Suprapubic skin (tissue), 4 donors: ENCODE measurements around the gene KRT17. TPM values are rescaled to one million over a fixed set of nuclear protein-coding genes. Genes with fewer than 3 reads are reported as not detected.

Experiments
- DNase-seq, 2 donors: peaks; one replicate each; pipeline ENCODE4 v3.0.0-alpha.2; 2019; ENCODE audit warnings: low spot score in 2 of 2
- H3K27ac ChIP-seq: fragments of 200-600 bp; sonication (generic); one replicate; pipeline ENCODE4 v1.5.1; 2019
- H3K27me3 ChIP-seq: fragments of 200-600 bp; sonication (generic); one replicate; pipeline ENCODE4 v1.5.1; 2019
- H3K36me3 ChIP-seq: fragments of 200-600 bp; sonication (generic); one replicate; pipeline ENCODE4 v1.5.1; 2019
- H3K4me1 ChIP-seq: fragments of 200-600 bp; sonication (generic); one replicate; pipeline ENCODE4 v1.5.1; 2019
- H3K4me3 ChIP-seq: fragments of 200-600 bp; sonication (generic); one replicate; pipeline ENCODE4 v1.5.1; 2019; ENCODE audit warnings: mild to moderate bottlenecking
- H3K9me3 ChIP-seq: fragments of 200-600 bp; sonication (generic); one replicate; pipeline ENCODE4 v1.5.1; 2019
- CTCF ChIP-seq, 2 donors: fragments of 200-600 bp in 1 of 2; fragments of 450-650 bp in 1 of 2; sonication (generic) in 1 of 2; IDR thresholded peaks; one replicate each; pipeline ENCODE4 v1.5.1; 2016 to 2019; ENCODE audit warnings: antibody characterized with exemption in 2 of 2, mild to moderate bottlenecking in 1 of 2, moderate library complexity in 1 of 2
- EP300 ChIP-seq: sonication (generic); formaldehyde crosslinking; IDR thresholded peaks from one replicate; pipeline ENCODE4 v1.6.1; 2017; ENCODE audit warnings: antibody characterized with exemption
- POLR2A ChIP-seq, 2 donors: fragments of 450-650 bp; IDR thresholded peaks; one replicate each; pipeline ENCODE4 v1.6.1; 2017; ENCODE audit warnings: antibody characterized with exemption in 2 of 2, mild to moderate bottlenecking in 2 of 2, moderate library complexity in 2 of 2
- POLR2AphosphoS5 ChIP-seq, 3 donors: sonication (generic); formaldehyde crosslinking; IDR thresholded peaks; one replicate each; pipeline ENCODE4 v1.6.1; 2017; ENCODE audit warnings: antibody characterized with exemption in 3 of 3
- WGBS: methylation state at CpG from one replicate; pipeline ENCODE4 v1.1.5; 2018; 5-methylcytosine and 5-hydroxymethylcytosine counted together
- total RNA-seq, 4 donors: library from RNA; depleted of rRNA; stranded (reverse); fragments of >200 nt; gene quantifications; one replicate each; pipeline ENCODE4 v1.1.0, GENCODE V29; 2016

Gene KRT17
- total RNA-seq, 4 donors from 2014 or later: 434 to 2,751 (median 1,314) TPM

DNA sequence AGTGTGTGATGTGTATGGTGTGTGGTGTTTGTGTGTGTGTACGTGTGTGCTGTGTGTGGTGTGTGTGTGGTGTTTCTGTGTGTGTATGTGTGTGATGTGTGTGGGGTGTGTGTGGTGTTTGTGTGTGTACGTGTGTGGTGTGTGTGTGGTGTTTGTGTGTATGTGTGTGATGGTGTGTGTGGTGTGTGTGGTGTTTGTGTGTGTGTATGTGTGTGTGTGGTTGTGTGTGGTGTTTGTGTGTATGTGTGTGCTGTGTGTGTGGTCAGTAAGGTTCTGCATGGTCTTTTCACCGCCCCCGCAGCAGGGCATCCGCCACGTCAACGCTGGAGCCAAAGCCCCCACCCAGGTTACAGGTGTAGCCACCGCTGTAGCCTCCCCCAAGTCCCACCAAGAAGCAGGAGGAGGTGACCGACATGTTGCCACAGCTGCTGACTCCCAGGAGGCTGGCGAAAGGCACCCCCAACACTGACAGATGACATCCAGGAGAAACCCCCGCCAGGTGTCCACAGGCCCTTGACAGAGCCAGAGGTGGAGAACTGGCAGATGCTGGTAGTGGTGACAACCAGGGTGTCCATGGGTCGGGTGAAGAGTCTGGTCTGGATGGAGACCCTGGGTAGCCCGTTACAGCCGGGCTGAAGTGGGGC is 9.3 kb upstream of the KRT17 start:
- no peak for TF ChIP-seq EP300
- TF ChIP-seq CTCF (IDR thresholded peaks at IDR 0.05): no peak
- TF ChIP-seq POLR2A (IDR thresholded peaks at IDR 0.05): no peak
- no peak for TF ChIP-seq POLR2AphosphoS5 (IDR thresholded peaks at IDR 0.05)
- H3K9me3 ChIP-seq: no peaks in the 10 kb centered on the region
- no peak overlapping the region for H3K27ac ChIP-seq
- H3K4me3 ChIP-seq: no peak overlapping the region
- WGBS: 90% methylated on average over 12 of the region's 14 CpGs
- H3K4me1 ChIP-seq: peaks cover 52% of the 10 kb centered on the region
- no peaks in the 10 kb centered on the region for H3K36me3 ChIP-seq
- no peaks in the 10 kb centered on the region for H3K27me3 ChIP-seq
- no peak for DNase-seq

DNA sequence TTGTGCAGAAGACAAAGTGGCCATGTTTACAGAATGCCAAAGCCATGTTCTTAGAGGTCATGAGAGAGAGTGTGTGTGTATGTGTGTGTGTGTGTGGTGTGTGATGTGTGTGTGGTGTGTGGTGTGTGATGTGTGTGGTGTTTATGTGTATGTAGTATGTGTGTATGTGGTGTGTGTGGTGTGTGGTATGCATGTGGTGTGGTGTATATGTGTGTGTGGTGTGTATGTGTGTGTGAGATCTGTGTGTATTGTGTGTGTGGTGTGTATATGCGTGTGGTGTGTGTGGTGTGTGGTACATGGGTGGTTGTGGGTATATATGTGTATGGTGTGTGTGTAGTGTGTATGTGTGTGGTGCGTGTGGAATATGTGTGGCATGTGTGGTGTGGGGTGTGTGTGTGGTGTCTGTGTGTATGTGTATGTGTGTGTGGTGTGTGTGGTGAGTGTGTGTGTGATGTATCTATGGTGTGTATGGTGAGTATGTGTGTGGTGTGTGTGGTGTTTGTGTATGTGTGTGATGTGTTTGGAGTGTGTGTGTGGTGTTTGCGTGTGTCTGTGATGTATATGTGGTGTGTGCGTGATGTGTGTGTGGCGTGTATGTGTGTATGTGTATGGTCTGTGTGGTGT is 8.2 kb upstream of the KRT17 start:
- Histone ChIP-seq H3K27ac (no peak overlapping the region), H3K9me3 (no peaks in the 10 kb centered on the region), H3K4me1 (peaks cover 62% of the 10 kb centered on the region), H3K27me3 (no peaks in the 10 kb centered on the region), H3K36me3 (no peaks in the 10 kb centered on the region), H3K4me3 (no peak overlapping the region)
- DNase-seq: no peak
- 74% methylated on average over 5 of the region's 5 CpGs for WGBS
- TF ChIP-seq EP300: no peak
- no peak for TF ChIP-seq CTCF (IDR thresholded peaks at IDR 0.05)
- TF ChIP-seq POLR2AphosphoS5 (IDR thresholded peaks at IDR 0.05): no peak
- no peak for TF ChIP-seq POLR2A (IDR thresholded peaks at IDR 0.05)

DNA sequence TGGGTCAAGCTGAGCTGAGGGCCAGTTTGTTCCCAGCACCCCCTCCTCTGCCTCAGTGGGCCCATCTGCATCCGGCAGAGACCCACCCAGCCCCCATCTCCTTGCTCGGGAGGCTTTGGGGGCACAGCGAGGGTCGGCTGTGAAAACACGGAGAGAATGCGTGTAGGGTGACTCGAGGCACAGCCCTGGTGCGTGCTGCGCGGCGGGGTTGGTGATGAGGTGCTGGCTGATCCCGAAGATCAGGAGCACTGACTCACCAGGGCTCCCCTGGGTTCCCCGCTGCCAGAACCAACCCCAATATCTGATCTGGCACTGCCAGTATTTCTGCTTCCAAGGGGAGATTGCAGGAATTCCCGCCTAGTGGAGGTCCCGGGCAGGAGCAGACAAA is 7.5 kb upstream of the KRT17 start:
- Histone ChIP-seq H3K9me3 (no peaks in the 10 kb centered on the region), H3K27ac (no peak overlapping the region), H3K4me3 (no peak overlapping the region), H3K4me1 (peaks cover 63% of the 10 kb centered on the region), H3K36me3 (no peaks in the 10 kb centered on the region), H3K27me3 (no peaks in the 10 kb centered on the region)
- no peak for TF ChIP-seq POLR2AphosphoS5 (IDR thresholded peaks at IDR 0.05)
- no peak for TF ChIP-seq EP300
- WGBS: 60% methylated on average over 6 of the region's 15 CpGs
- no peak for DNase-seq

DNA sequence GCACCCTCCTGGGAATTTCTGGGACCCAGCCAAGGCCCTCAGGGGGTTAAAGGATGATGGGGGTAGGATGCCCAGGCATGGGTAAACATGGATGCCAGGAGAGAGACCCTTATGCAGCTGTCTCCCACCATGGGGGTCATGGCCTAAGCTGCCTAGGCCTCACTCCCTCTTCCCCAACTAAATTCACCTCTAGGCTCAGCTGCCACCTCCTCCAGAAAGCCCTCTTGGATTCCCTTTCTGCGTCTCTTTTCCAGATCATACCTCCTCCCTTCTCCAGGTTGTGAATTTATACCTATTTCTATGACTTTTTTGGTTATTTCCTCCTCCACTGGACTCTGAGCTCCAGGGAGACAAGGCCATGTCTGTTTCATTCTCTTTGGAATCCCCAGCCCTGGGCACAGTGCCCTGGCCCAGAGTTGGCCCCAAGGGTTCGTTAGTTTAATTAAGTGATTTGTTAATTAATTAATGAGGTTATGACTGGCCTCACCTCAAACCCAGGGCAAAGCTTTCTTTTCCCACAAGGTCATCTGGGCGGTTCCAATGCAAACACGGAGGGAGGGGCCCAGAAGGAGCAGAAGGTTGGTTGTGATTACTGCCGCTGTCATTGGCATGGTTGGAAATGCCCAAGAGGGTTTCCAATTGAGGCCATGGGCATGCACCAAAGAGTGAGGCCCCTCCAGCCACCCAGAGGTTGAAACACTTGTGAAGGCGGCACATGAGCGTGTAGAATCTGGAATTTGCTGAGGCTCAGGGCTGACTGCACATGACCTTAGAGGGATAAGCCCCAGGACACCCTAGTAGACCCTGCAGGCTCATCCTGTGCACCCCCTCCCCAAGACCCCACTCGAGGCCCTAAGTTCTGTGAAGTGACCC is 6.9 kb upstream of the KRT17 start:
- TF ChIP-seq CTCF (IDR thresholded peaks at IDR 0.05) (no peak), EP300 (no peak), POLR2AphosphoS5 (IDR thresholded peaks at IDR 0.05) (no peak), POLR2A (IDR thresholded peaks at IDR 0.05) (no peak)
- Histone ChIP-seq H3K27me3 (no peaks in the 10 kb centered on the region), H3K9me3 (no peaks in the 10 kb centered on the region), H3K27ac (no peak overlapping the region), H3K4me1 (peaks cover 57% of the 10 kb centered on the region), H3K36me3 (no peaks in the 10 kb centered on the region), H3K4me3 (no peak overlapping the region)
- DNase-seq: no peak
- 72% methylated on average over 8 of the region's 8 CpGs for WGBS

DNA sequence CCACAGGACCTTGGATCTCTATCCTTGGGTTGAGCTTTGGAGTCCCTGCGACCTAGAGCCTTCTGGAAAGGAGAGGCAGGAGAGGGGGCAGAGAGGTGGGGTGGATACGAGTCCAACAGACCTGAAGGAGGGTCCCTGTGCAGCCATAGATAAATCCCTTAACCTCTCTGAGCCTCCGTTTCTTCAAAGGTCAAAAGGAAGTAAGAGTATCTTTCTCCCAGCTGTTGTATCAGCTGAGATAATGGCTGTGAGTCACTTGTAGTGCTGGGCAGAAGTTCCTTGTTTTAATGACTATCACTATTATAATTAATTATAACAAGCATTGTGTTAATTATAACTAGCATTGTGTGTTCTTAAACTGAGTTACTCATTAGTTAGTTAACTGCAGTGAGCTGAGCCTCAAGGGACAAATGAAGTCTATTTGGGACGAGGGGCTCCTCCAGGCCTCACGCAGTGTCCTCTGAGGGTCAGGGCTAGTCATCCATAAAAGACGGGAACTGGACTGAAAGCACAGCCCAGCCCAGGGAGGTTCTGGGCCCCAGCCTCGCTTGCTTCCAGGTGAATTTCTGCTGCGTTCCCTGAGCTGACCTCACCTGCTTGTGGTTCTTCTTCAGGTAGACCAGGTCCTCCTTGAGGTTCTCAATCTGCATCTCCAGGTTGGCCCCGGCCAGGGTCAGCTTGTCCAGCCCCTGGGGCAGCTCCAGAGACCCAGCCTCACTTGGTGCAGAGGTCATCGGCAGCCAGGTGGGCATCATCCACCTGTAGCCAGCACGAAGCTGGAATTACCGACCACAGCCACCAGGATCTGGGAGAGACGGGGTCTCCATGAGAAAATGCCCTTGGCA is 5.7 kb upstream of the KRT17 start:
- no peaks in the 10 kb centered on the region for H3K36me3 ChIP-seq
- no peak overlapping the region for H3K27ac ChIP-seq
- peaks cover 55% of the 10 kb centered on the region for H3K4me1 ChIP-seq
- WGBS: 79% methylated on average over 9 of the region's 13 CpGs
- H3K27me3 ChIP-seq: no peaks in the 10 kb centered on the region
- no peak for TF ChIP-seq EP300
- TF ChIP-seq POLR2AphosphoS5 (IDR thresholded peaks at IDR 0.05): no peak
- TF ChIP-seq POLR2A (IDR thresholded peaks at IDR 0.05): no peak
- TF ChIP-seq CTCF (IDR thresholded peaks at IDR 0.05): no peak
- H3K4me3 ChIP-seq: no peak overlapping the region
- H3K9me3 ChIP-seq: no peaks in the 10 kb centered on the region
- DNase-seq: no peak
